ENCODE results near the gene TMEM117.

TMEM117 gene

DNA sequence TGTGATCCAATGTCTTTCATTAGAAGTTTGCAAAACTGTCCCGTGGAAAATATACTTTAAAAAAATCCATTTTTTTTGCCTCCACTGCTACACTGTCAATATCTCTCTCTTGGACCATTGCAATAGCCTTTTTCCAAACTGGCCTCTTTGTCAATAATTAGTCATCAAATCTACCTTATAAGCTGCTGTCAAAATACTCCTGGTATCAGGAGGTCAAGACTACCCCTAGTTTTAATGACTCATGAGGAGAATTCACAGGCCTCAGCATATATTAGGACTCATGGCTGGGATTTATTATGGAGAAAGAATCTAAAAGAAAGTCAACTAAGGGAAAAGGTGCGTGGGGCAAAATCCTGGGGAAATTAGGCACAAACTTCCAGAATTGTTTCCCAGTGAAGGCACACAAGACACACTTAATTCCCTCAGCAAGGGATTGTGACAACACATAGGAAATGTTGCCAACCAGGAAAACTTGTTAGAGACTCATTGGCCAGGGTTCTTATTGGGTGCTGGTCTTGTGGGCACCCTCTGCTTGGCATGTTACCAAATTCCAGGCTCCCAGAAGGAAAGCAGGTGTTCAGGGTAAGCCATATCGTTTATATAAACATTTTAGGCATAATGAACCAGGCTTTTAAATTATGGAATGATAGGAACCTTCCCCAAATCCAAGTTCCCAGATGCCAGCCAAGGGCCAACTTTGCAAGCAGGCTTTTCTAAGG, 56.1 kb downstream of the TMEM117 start:
- DNase-seq, result no peak

DNA sequence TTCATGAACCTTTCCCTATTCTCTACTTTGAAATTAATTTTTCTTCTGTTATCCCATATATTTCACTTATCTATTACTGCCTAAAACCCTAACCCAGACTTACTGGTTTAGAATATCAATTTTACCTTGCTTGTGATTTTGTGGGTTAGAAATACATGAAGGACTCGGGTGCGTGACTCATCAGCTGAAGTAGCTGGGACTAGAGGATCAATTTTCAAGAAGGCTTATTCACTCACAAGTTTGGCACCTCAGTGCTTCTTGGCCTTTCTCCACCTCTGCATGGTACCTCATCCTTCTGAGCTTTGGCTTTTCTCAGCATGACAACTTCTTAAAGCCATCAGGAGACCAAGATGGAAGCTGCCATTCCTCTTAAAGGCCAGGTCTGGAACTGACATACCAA, 57.8 kb downstream of the TMEM117 start:
- no peak for DNase-seq

DNA sequence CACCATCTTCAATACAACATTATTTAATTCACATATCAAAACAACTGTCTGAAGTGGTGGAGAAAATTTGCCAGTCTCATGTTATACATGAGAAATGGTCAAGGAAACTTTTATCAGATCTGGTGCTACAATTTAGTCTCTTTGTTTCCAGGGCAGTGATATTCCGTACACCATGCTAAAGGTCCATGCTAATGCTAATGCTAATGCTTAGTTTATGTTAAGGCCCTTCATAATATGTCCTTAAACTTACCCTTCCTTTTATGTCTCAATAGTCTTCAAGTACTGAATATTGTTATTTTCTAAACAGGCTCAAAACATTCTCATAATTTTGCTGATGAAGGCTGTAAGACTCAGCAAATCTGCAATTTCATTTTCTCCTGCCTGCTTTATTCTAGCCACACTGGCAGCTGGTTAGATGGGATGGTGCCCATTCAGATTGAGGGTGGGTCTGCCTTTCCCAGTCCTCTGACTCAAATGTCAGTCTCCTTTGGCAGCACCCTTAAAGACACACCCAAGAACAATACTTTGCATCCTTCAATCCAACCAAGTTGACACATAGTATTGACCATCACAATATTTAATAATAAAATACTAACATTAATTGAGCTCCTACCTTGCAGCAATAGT, 59.8 kb downstream of the TMEM117 start:
- DNase-seq, result no peak

DNA sequence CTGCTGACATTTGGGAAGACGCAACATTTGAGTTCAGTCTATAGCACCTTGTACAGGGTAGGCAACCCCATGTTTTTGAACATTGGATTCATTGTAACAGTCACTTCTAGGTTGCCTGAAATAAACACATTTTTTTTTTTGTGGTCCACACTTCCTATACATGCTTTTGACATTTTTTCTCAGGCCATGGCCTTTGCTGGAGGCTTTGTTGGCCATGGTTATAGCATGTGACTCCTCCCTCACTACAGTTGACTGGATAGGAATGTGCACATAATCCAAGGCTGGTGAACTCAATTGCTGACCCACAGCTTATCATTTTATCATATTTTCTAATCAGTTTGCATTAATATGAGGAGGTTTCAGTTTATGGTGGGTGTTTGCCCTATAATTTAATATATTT, 60.6 kb downstream of the TMEM117 start:
- DNase-seq, result no peak

DNA sequence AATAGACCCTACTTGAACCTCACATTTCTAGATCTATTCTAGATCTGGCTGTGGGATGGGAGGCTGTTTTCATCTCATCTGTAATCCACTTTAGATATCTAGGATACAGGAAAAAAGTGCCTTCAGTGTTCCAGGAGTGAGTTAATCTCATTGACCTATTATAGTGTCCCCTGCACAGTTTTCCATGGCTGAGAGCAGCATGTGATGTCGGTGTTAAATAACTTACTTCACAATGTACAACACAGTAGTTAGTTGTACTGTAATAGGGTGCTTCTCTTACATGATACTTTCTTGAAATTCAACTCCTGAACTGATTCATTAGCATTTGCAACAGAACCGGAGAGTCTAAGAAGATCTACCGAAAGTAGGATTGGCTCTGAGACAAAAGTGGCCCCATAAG, 62.6 kb downstream of the TMEM117 start:
- no peak for DNase-seq

DNA sequence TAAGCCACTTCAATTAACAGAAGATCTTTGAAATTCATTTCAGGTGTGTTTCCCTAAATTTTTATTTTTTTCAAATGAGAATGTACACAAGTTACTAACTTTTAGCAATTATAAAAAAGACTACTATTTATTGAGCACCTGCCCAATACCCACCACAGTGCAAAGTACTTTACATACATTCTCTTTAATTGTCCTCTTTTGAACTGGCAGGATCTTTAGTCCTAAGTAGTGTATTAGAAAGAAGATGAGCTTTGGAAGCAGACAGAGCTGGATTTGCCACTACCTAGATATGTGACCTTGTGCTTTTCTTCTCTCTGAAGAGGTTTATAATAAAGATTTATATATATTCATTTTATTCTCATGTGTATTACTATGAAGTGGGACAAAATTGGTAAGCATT, 63.7 kb downstream of the TMEM117 start:
- DNase-seq, result no peak

DNA sequence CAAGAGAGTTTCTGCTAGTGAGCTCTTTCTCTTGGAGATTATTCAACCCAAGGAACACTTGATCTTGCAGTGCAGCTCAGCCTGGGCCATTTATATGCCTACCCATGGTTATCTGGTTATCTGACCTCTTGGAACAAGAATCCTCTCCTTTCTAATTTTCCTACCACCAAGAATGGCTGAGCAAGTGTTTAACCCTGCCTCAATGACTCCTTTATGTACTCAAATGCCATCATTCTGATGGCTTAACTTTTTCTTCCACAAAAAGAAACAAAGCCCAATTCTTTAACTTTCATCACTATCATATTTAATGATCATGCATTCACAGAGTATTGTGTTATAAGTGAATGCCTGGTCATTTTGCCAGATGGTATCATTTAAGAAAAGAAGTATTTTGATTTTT, 67.8 kb downstream of the TMEM117 start:
- no peak for DNase-seq

DNA sequence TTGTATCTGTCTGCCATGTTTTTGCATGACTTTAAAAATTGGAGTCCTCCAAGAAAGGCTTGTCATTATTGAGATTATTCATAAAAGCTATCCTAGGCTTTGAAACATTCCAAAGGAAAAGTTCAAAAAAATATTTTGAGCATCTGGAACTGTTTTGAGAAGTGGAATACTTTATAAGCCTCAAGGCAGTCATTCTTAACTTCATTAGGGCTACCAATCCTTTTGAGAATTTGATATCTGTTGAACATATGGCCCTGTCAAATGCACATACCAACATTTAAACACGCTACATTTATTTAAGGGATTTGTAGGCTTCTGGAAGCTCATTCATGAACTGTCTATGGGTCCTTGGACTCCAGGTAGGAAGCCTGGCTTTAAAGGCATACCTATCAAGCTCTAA, 77.0 kb downstream of the TMEM117 start:
- no peak for DNase-seq

DNA sequence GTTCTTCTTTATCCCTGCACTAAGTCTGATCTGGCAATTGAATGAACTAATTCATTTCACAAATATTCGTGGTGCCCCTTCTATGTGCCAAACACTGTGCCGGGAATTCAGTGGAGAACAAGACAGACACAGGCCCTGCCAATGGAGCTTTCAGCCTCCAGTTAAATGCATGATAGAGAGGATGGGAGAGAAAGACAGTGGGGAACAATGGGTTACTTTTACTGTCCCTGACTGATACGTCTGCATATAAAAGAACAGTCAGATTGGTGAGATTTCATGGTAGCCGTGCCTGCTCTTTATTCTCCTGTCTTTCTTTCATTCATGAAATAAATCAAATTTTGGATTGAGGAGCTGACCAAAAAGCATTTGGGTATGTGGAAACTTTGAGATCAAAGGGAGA, 78.5 kb downstream of the TMEM117 start:
- no peak for DNase-seq

DNA sequence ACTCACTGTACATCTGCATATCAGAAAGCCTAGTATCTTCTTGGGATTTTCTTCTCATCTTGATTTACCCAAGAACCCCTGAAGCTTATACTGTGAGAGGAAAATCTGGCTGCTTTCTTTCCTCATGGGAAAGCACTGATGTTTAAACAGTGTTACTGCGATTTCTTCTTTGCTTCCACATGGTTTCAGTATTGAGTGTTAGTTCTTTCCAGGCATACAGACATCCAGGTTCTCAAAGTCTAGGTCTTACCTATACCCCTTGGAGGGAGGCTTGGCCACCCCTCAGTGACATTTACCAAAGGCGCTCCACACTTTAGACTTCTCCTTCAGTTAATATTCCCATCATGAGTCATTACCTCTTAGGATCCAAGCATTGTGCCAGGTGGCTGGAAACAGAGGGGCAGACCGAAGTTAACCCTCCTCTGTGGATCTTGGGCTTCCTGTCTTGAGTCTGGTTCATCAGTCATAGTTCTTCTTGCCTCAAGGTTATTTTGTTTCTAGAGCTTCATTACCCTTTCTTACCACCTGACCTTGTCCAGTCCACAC, 79.1 kb downstream of the TMEM117 start:
- DNase-seq, result no peak

DNA sequence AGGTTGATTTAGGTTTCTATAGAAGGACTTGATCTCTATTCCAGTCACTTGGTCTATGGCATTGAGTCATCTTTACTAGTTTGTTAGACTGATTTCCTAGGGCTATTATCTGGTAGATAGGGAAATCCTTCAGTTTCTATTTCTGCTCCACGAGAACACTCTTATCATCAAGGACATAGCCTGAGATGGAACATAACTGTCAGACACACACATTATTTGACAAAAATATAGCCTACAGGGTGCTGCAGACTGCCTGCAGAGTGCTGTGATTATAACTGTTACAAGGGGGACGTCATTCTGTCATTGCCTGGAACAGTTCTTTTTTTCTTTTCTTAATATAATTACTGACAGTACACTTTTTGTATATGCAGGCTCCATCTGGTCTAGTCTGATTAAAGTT, 82.0 kb downstream of the TMEM117 start:
- DNase-seq, result no peak

DNA sequence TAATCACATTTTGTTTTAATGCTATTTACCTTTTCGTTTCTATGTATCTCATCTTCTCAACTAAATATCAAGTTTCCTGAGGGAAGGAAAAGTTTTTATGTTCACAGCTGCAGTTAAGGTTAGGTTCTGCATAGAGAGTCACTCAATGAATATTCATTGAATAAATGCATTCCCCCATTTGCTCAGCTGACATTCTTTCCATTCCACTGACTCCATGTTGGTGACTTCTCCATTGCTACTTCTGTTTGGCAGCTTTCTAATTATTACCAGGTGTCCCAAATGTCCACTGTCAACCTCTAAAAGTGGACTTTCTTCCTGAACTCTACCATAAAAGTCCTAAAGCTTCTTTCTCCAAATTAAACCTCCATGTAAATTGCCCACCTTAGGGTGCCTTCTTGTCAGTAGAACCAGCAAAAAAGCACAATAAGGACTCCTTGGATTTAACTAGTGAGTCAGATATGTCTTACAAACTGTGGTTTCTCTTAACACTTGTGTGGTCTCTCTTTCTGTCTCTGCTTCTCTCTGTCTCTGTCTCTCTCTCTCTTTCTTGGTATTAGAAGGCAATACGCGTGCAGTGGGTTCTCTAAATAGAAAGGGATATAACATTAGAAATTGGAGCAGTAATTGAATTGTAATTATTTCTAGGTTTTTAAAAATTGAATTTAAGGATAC, 85.9 kb downstream of the TMEM117 start:
- no peak for DNase-seq

DNA sequence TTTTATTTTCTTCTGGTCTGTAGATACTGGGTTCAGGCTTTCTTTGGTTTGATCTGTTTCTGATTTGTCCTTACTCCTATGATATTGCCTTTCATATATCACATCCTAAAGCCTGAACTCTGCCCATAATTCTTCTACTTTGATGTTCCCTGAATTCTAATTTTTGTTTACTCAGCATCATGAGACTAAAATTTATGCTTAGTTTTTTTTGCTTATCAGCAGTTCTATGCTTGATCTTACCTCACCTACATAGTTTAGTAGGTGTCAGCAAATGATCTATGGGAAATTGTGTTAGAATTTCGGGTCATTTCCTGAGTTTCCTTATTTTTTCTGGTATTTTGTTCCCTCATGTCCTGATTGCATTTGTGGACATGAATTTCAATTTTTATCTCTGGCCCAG, 94.2 kb downstream of the TMEM117 start:
- no peak for DNase-seq

DNA sequence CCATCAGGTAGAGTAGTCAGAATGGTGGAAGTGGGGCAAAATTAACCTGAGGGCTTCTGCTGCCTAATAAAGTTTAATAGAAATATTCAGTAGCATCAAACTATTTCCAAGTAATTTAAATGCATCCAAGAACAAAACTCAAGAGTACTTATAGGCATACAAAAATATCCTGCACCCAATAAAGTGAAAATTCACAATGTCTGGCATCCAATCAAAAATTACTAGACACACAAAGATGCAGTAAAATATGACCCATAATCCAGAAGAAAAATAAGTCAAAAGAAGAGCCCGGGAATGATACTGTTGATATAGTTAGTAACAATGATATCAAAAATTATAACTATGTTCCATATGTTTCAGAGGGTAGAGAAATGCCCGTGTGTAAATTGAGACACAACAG, 95.3 kb downstream of the TMEM117 start:
- DNase-seq, result no peak

DNA sequence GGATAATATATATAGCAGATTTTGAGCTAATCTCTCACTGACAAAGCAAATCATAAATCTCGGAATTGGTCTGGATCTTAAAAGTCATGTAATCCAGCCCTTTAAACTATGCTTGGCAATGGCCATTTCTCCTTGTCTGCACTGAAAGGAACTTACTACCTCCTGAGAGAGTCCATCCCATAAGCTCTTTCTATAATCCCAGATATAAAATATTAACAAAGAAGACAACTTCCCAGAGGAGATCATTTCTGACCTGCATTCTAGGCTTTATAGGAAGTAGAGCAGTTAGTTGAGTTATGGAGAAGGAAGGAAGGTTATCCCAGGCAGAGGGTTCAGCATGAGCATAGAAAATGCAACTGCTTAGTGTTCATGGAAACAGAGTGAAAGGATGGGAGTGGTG, 99.7 kb downstream of the TMEM117 start:
- DNase-seq, result no peak

DNA sequence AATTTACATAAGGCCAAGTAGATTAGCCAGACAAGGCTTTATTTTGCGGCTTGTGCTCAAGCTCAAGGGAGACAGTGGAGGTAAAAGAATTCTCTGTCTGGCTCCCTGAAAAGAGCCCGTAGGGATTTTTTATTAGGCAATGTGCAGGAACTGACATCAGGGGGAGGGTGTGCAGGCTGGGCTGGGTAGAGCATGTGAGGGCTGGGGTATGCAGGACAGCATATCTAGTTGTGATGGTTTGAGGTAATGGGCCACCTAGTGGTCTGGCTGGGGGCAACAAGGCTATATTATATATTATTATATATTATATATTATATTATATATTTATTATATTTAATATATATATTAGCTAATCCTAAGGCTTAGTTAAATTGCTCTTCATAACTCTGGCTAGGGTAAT, 102.1 kb downstream of the TMEM117 start:
- DNase-seq, result peak; percentile 57

DNA sequence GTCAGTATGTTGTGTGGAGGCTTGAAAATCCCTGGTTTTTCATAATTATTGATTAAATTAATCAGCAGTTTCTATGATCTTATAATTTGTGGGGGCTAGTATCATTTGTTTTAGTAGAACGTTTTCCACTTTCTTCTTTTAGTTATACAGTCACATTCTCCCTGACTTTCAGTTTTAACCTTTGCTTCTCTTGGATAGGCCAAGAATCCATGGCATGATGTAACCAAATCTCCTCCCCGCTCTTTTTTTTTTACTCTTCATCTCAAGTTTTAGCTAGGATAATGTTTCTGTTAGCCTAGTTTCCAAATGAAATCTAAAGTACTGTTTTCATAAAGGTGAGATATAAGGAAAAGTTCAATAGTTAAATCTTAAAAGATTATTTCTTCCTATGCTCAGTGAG, 106.5 kb downstream of the TMEM117 start:
- DNase-seq, result no peak

DNA sequence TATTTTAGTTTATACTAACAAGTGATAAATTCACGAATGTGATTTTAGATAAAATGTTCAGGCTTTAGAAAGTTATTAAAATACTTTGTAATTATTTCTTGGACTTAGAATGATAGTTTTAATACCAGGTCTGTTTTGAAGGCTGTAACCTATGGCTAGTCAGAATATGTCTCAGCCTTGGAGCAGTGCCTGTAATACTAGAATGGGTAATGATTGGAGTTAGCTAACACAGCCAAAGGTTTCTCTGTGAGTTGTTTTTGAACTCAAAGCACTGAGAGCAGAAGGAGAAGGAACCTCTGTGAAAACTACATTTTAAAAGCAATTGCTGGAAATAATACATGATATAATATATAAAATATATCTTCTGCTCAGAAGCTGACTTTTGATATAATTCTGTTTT, 110.1 kb downstream of the TMEM117 start:
- no peak for DNase-seq

DNA sequence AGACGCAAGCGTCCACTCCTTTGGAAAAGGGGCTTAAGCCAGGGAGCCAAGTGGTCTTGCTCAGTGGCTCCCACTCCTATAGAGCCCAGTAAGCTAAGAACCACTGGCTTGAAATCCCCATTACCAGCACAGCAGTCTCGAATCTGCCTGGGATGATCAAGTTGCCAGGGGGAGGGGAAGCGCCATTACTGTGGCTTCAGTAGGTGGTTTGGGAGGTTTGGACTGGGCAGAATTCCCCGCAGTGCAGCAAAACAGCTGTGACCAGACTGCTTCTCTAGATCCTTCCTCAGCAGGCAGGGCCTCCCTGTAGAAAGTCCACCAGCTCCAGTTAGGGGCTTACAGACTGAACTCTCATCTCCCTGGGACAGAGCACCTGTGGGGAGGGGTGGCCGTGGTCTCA, 115.4 kb downstream of the TMEM117 start:
- DNase-seq, result no peak

DNA sequence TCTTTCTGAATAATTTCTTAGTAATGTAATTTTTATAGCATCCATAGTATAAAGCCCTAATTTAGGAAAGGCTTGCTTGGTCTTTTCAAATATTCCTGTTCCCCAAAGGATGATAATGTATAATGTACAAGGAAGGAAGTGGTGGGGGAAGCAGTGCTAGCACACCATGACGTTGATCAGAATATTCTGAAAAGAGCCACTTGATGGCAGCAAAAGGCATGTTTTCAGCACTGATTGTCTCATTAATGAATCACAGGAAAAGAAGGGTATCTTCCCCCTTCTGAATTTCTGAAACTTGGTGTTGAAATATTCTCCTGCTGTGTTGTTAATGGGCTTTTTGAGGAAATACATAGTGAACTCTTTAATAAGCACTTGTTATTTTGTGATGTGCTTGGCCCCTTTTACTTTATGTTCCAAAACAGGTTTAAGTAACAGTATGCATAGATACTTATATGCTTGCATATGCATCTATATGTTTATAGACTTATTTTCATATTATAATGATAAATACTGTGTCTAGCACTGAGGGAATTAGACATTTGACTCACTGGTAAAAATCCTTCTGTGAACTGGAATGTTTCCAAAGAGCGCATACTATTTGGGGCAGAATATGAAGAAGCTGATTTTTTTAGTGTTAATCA, 122.0 kb downstream of the TMEM117 start:
- DNase-seq, result no peak

DNA sequence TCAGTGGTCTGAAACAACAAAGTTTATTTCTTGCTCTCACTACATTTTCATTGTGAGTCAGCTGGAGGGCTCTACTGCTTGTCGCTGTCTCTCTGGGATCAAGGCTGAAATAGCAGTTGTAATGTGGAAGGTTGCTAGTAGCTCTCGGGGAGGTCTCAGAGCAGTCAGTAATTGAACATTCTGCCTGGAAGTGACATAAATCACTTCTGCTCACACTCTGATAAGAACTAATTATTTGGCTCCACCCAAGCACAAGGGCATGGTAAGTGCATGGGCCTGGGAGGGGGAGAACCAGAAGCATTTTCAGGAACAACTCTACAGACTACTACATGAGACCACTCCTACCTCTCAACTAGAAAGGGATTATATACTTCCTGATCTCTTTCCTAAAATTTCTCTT, 128.2 kb downstream of the TMEM117 start:
- DNase-seq, result no peak

DNA sequence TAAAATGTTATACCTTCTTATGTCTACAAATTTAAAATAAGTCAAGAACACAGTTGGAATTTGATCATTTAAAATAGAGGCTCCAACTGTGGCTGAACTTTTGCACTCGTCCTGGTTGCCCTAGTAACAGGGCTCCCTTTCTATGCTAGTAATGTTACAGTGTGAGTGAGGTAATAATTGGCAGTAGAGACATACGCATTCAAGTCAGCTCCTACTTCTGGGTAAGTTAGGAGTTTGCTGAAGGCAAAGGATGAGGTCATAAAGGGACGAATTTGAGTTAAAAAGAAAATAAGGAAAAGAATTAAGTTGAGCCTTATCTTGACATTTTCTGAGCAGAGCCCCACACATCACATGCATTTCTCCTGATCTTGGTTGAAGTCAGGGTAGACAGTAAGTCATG, 129.1 kb downstream of the TMEM117 start:
- no peak for DNase-seq

DNA sequence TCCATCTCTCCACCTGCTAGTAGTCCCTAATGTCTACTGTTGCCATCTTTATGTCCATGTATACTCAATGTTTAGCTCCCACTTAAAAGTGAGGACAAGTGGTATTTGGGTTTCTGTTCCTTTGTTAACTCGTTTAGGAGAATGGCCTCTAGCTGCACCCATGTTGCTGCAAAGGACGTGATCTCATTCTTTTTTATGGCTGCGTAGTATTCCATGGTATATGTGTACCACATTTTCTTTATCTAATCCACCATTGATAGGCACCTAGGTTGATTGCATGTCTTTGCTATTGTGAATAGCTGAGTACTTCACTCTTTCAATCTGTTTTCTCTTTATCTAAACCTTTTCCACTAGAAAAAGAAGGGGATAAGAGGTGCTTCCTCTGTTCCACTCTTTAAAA, 130.0 kb downstream of the TMEM117 start:
- DNase-seq, result no peak

DNA sequence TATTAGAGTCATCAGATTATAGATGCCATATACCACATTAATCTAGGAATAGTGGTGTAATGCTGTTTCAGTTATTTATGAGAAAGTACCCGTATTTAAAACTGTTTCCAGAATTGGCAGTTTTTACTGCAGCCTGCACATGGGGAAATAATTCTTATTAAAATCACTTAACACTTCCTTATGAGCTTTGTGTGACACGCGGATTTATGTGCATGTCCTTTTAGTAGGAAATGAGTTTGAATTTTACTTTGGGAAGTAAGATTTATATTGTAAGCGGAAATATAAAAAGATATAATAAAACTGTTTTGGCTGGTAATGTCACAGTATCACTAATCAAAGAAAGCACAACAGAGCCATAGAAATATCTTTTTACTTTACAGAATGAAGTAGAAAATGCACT, 132.9 kb downstream of the TMEM117 start:
- DNase-seq, result no peak
